HEK293 (cell line): ENCODE measurements around the gene GAS1.
A peak's percentile ranks its signal among the peaks of the same experiment; 100 is the strongest.

Source experiments
- HIC1 ChIP-seq: fragments of 450-650 bp; formaldehyde crosslinking; IDR thresholded peaks from 2 replicates; pipeline ENCODE4 v1.5.1; 2016; ENCODE audit warnings: missing biosample characterization, missing genetic modification characterization
- KLF10 ChIP-seq: fragments of 450-650 bp; IDR thresholded peaks from 2 replicates; pipeline ENCODE4 v1.5.1; 2018; ENCODE audit warnings: missing biosample characterization, mild to moderate bottlenecking, missing genetic modification characterization
- KLF16 ChIP-seq: fragments of 450-650 bp; formaldehyde crosslinking; IDR thresholded peaks from 2 replicates; pipeline ENCODE4 v1.5.1; 2017; ENCODE audit warnings: missing biosample characterization, missing genetic modification characterization
- KLF9 ChIP-seq: fragments of 450-650 bp; formaldehyde crosslinking; IDR thresholded peaks from 2 replicates; pipeline ENCODE4 v1.5.1; 2016; ENCODE audit warnings: missing biosample characterization, missing genetic modification characterization, low read depth
- MYNN ChIP-seq: fragments of 450-650 bp; formaldehyde crosslinking; IDR thresholded peaks from 2 replicates; pipeline ENCODE4 v1.5.1; 2016; ENCODE audit warnings: missing biosample characterization, missing genetic modification characterization, borderline replicate concordance
- PRDM10 ChIP-seq: fragments of 450-650 bp; formaldehyde crosslinking; IDR thresholded peaks from 2 replicates; pipeline ENCODE4 v1.5.1; 2016; ENCODE audit warnings: missing biosample characterization, missing genetic modification characterization
- REPIN1 ChIP-seq: fragments of 450-650 bp; formaldehyde crosslinking; IDR thresholded peaks from 2 replicates; pipeline ENCODE4 v1.5.1; 2017; ENCODE audit warnings: missing biosample characterization, missing genetic modification characterization, low read depth
- WT1 ChIP-seq: fragments of 450-650 bp; formaldehyde crosslinking; IDR thresholded peaks from 2 replicates; pipeline ENCODE4 v1.5.1; 2016; ENCODE audit warnings: missing biosample characterization, missing genetic modification characterization
- ZBTB48 ChIP-seq: fragments of 450-650 bp; formaldehyde crosslinking; IDR thresholded peaks from 2 replicates; pipeline ENCODE4 v1.5.1; 2016; ENCODE audit warnings: missing biosample characterization, missing genetic modification characterization
- ZBTB7A ChIP-seq: fragments of 450-650 bp; formaldehyde crosslinking; IDR thresholded peaks from 2 replicates; pipeline ENCODE4 v1.5.1; 2016; ENCODE audit warnings: low read depth, missing biosample characterization, missing genetic modification characterization
- ZNF138 ChIP-seq: fragments of 450-650 bp; formaldehyde crosslinking; IDR thresholded peaks from 2 replicates; pipeline ENCODE4 v1.5.1; 2016; ENCODE audit warnings: missing biosample characterization, missing genetic modification characterization, borderline replicate concordance
- ZNF19 ChIP-seq: fragments of 450-650 bp; formaldehyde crosslinking; IDR thresholded peaks from 2 replicates; pipeline ENCODE4; 2016; ENCODE audit warnings: missing biosample characterization, missing genetic modification characterization, low read depth
- ZNF23 ChIP-seq: fragments of 450-650 bp; formaldehyde crosslinking; IDR thresholded peaks from 2 replicates; pipeline ENCODE4 v1.5.1; 2016; ENCODE audit warnings: missing biosample characterization, missing genetic modification characterization, borderline replicate concordance
- ZNF239 ChIP-seq: fragments of 450-650 bp; formaldehyde crosslinking; IDR thresholded peaks from 2 replicates; pipeline ENCODE4 v1.5.1; 2016; ENCODE audit warnings: missing biosample characterization, missing genetic modification characterization
- ZNF24 ChIP-seq: fragments of 450-650 bp; formaldehyde crosslinking; IDR thresholded peaks from 2 replicates; pipeline ENCODE4 v1.5.1; 2016; ENCODE audit warnings: missing biosample characterization, missing genetic modification characterization
- ZNF398 ChIP-seq: fragments of 450-650 bp; formaldehyde crosslinking; IDR thresholded peaks from 2 replicates; pipeline ENCODE4 v1.5.1; 2017; ENCODE audit warnings: missing biosample characterization, missing genetic modification characterization
- ZNF416 ChIP-seq: fragments of 450-650 bp; formaldehyde crosslinking; IDR thresholded peaks from 2 replicates; pipeline ENCODE4 v1.5.1; 2016; ENCODE audit warnings: missing biosample characterization, missing genetic modification characterization
- ZNF548 ChIP-seq: fragments of 450-650 bp; formaldehyde crosslinking; IDR thresholded peaks from 2 replicates; pipeline ENCODE4 v1.5.1; 2016; ENCODE audit warnings: missing biosample characterization, missing genetic modification characterization
- ZNF549 ChIP-seq: fragments of 450-650 bp; IDR thresholded peaks from 2 replicates; pipeline ENCODE4 v1.5.1; 2018; ENCODE audit warnings: missing biosample characterization, missing genetic modification characterization, mild to moderate bottlenecking, inconsistent platforms, moderate library complexity
- ZNF610 ChIP-seq: fragments of 450-650 bp; formaldehyde crosslinking; IDR thresholded peaks from 2 replicates; pipeline ENCODE4 v1.5.1; 2016; ENCODE audit warnings: missing biosample characterization, missing genetic modification characterization, borderline replicate concordance
- ZNF791 ChIP-seq: fragments of 450-650 bp; formaldehyde crosslinking; IDR thresholded peaks from 2 replicates; pipeline ENCODE4 v1.5.1; 2016; ENCODE audit warnings: missing biosample characterization, missing genetic modification characterization
- ZNF837 ChIP-seq: fragments of 450-650 bp; formaldehyde crosslinking; IDR thresholded peaks from 2 replicates; pipeline ENCODE4 v1.5.1; 2016; ENCODE audit warnings: missing biosample characterization, missing genetic modification characterization
- TF ChIP-seq, protein P1 (sequence below): fragments of 450-650 bp; formaldehyde crosslinking; IDR thresholded peaks from 2 replicates; pipeline ENCODE4 v1.5.1; 2016; ENCODE audit warnings: missing biosample characterization, missing genetic modification characterization, low read depth
- TF ChIP-seq, protein P2 (sequence below): fragments of 450-650 bp; formaldehyde crosslinking; IDR thresholded peaks from 2 replicates; pipeline ENCODE4 v1.5.1; 2016; ENCODE audit warnings: missing biosample characterization, missing genetic modification characterization
- TF ChIP-seq, protein P3 (sequence below): fragments of 450-650 bp; formaldehyde crosslinking; IDR thresholded peaks from 2 replicates; pipeline ENCODE4 v1.5.1; 2016; ENCODE audit warnings: missing biosample characterization, missing genetic modification characterization

GAS1 gene

GRCh38 chr9:86947146-86948073 is at the start of gene GAS1 (continued):
- no peak for TF ChIP-seq ZBTB7A (tag by site-specific recombination)
- peak; percentile 60; the same call in 1 of the 2 replicates for TF ChIP-seq HIC1 (tag by site-specific recombination)
- no peak for TF ChIP-seq ZNF416
- TF ChIP-seq ZNF791 (tag by site-specific recombination), result no peak
- TF ChIP-seq PRDM10 (tag by site-specific recombination), result peak; percentile 44; the same call in 1 of the 2 replicates
- TF ChIP-seq ZNF837, result no peak
- no peak for TF ChIP-seq ZNF19 (tag by site-specific recombination)
- peak; percentile 69; the same call in 1 of the 2 replicates for TF ChIP-seq ZNF24 (tag by site-specific recombination)
- no peak; the same call in none of the 2 replicates for TF ChIP-seq KLF10
- no peak for TF ChIP-seq ZNF549
- TF ChIP-seq ZNF398, result peak; percentile 45
- TF ChIP-seq, protein P1, sequence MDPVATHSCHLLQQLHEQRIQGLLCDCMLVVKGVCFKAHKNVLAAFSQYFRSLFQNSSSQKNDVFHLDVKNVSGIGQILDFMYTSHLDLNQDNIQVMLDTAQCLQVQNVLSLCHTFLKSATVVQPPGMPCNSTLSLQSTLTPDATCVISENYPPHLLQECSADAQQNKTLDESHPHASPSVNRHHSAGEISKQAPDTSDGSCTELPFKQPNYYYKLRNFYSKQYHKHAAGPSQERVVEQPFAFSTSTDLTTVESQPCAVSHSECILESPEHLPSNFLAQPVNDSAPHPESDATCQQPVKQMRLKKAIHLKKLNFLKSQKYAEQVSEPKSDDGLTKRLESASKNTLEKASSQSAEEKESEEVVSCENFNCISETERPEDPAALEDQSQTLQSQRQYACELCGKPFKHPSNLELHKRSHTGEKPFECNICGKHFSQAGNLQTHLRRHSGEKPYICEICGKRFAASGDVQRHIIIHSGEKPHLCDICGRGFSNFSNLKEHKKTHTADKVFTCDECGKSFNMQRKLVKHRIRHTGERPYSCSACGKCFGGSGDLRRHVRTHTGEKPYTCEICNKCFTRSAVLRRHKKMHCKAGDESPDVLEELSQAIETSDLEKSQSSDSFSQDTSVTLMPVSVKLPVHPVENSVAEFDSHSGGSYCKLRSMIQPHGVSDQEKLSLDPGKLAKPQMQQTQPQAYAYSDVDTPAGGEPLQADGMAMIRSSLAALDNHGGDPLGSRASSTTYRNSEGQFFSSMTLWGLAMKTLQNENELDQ (tag by site-specific recombination), result no peak
- TF ChIP-seq, protein P2, sequence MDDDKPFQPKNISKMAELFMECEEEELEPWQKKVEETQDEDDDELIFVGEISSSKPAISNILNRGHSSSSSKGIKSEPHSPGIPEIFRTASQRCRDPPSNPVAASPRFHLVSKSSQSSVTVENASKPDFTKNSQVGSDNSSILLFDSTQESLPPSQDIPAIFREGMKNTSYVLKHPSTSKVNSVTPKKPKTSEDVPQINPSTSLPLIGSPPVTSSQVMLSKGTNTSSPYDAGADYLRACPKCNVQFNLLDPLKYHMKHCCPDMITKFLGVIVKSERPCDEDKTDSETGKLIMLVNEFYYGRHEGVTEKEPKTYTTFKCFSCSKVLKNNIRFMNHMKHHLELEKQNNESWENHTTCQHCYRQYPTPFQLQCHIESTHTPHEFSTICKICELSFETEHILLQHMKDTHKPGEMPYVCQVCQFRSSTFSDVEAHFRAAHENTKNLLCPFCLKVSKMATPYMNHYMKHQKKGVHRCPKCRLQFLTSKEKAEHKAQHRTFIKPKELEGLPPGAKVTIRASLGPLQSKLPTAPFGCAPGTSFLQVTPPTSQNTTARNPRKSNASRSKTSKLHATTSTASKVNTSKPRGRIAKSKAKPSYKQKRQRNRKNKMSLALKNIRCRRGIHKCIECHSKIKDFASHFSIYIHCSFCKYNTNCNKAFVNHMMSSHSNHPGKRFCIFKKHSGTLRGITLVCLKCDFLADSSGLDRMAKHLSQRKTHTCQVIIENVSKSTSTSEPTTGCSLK (tag by site-specific recombination), result no peak
- peak; percentile 61; the same call in 1 of the 2 replicates for TF ChIP-seq ZNF610 (tag by site-specific recombination)
- TF ChIP-seq MYNN (tag by site-specific recombination), result no peak
- TF ChIP-seq ZNF239 (tag by site-specific recombination), result no peak
- no peak for TF ChIP-seq REPIN1 (tag by site-specific recombination)
- TF ChIP-seq, protein P3, sequence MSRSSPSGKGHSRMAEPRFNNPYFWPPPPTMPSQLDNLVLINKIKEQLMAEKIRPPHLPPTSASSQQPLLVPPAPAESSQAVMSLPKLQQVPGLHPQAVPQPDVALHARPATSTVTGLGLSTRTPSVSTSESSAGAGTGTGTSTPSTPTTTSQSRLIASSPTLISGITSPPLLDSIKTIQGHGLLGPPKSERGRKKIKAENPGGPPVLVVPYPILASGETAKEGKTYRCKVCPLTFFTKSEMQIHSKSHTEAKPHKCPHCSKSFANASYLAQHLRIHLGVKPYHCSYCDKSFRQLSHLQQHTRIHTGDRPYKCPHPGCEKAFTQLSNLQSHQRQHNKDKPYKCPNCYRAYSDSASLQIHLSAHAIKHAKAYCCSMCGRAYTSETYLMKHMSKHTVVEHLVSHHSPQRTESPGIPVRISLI (tag by site-specific recombination), result peak; percentile 80; the same call in 1 of the 2 replicates
- no peak for TF ChIP-seq ZNF138
- TF ChIP-seq KLF9, result no peak
- no peak for TF ChIP-seq ZNF548 (tag by site-specific recombination)
- TF ChIP-seq ZNF23 (tag by site-specific recombination), result no peak
- no peak for TF ChIP-seq KLF16 (tag by site-specific recombination)
- TF ChIP-seq WT1 (tag by site-specific recombination), result peak; percentile 68
- TF ChIP-seq ZBTB48 (tag by site-specific recombination), result peak; percentile 54
